Hematopoietic multipotent progenitor cell treated with erythropoietin and hydrocortisone succinate and interleukin-3 and kit ligand, for 15 days (in vitro differentiated cells): ENCODE results near the gene LRPAP1.
"Not testable (repeated sequence)": the region's sequence is repeated elsewhere in the genome, so short reads cannot be mapped to it uniquely, and the experiment has no call there.

Experiments used
- DNase-seq: peaks from one replicate; pipeline ENCODE4 v3.0.0-alpha.2; 2015; ENCODE audit warnings: low spot score

LRPAP1 gene

GRCh38 chr4:3560465-3560864 lies 28.2 kb upstream of the LRPAP1 start:
- DNase-seq = not testable (repeated sequence)

DNA sequence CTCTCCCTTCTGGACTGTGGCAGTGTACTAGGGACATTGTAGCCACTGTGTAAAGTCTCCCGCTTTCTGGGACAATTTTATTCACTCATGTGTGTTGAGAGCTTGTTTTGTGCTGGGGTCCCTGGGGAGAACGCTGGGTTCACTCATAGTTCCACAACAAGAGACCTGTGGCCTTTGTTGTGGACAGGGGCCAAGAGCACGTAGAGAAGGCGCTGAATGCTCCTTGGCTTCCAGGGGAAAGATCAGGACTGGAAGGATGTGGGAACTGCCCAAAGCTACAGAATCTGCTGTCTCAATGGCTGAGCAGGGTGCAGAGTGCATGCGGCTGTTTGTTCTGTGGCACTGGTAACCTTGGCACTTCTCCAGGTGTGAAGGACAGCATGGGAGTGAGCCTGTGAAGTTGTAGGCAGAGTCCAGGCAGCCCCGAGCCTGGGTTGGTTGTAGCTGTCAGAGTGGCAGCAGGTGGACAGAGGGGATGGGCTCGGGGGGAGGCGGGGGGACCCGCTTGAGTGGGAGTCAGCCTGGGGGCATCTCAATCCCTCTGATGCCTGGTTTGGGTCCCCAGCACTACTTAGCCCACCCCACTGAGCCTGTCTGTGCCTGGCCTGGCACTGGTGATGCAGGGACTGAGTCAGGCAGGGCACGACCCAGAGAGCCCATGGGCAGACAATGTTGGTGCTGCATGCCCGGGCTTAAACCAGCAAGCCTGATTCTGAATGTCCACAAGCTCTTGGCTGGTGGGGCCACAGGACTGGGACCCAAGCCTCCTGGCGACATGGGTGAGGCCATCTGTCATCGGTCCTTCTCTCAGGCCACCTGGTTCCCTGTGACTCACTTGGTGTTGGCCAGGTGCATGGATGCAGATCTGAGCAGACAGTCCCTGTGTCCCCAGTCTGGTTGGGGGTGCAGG lies 27.4 kb upstream of the LRPAP1 start:
- not testable (repeated sequence) for DNase-seq

DNA sequence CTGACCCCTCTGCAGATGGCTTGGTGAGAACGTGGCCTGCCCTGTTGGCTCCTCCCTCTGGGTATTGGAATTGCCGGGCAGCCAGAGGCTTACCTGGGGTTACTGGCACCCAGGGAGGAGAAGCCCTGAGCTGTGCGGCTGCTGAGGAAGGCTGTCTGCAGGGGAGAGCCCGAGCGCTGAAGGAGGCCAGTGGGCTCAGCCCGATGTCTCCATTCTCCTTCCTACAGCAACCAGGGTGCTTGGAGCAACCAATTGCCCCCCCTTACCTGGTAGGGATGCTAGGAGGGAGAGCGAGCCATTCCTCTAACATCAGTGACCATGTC lies 26.3 kb upstream of the LRPAP1 start:
- not testable (repeated sequence) for DNase-seq

DNA sequence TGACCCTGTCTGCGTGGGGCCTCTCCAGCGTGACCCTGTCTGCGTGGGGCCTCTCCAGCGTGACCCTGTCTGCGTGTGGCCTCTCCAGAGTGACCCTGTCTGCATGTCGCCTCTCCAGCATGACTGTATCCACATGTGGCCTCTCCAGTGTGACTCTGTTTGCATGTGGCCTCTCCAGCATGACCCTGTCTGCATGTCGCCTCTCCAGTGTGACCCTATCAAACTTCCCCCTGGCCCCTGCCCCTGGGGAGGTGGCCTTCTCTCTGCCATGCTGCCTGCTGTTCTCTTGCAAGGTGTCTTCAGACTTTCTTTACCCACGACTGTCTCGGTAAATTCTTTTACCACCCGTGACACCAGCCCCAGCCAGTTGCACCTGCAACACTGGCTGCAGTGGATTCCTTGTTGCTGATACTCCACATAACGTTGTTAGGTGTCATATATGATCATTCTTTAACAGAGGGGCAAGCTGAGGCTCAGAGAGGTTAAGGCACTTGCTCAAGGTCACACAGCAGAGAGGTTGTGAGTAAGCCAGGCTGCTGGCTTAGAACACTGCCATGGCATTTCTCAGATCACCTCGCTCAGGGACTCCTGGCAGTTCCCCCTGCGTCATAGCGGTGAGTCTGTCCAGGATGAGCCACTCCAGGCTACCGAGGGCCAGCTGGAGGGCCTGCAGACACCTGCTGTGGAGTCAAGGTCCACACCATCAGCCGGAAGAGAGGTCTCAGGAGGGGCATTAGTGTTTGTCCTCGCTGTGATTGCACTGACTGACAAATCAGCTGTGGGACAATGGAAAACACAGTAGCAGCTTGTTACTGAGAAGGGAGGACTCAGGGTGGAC lies 25.7 kb upstream of the LRPAP1 start:
- DNase-seq = not testable (repeated sequence)

DNA sequence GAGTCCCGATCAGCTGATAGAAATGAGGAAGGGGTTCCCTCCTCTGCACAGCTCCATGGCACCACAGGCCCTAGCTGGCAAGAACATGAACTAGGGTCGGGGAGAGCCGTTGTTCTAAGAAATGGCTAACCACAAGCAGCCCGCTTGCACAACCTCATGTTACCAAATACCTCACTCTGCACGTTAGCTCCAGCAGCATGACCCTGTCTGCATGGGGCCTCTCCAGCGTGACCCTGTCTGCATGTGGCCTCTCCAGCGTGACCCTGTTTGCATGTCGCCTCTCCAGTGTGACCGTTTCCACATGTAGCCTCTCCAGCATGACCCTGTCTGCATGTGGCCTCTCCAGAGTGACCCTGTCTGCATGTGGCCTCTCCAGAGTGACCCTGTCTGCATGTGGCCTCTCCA lies 24.9 kb upstream of the LRPAP1 start:
- not testable (repeated sequence) for DNase-seq

GRCh38 chr4:3556244-3556867 lies 24.1 kb upstream of the LRPAP1 start:
- not testable (repeated sequence) for DNase-seq

DNA sequence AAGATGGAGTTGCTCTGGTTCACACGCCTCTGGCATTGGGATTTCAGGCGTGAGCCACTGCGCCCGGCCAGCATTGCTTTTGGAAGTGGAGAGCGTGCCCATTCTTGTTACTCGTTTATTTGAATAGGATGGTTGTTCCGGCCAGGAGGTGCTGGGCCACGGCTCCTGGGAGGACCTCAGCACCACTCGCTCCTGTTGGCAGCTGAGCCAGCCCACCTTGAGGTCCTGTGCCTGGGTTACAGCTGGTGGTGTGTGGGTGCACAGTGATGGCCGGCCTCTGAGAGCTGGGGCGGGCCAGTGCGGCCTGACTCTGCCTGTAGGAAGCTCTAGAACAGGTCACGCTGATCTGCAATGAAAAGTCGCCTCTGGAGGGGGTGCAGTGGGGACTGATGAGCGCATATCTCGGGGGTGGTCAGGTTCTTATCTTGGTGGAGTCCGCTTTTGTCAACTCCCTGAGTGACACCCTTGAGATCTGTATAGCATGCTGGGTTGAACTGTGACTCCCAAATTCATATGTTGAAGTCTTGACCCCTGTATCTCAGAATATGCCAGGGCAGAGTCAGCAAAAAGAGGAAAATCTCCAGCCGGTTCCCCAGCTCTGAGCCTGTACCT lies 23.3 kb upstream of the LRPAP1 start:
- not testable (repeated sequence) for DNase-seq

DNA sequence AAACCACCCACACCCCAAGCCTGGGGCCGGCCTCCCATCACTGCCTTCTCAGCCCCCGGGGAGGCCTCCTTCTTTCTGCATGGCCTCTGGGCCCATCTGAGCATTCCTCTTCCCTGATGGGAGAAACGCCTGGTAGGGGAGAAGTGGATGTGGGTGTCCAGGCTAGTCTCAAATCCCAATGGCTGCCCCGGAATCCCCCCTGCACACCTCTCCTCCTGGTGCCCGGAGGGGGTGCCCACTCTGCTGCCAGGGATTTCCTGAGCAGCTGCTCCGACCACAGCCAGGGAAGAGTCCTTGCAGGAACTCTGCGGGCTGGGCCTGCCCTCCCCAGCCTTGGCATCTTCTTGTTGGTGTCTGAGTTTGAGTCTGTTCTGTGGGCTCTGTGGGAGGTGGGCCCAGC lies 19.1 kb upstream of the LRPAP1 start:
- DNase-seq = not testable (repeated sequence)

DNA sequence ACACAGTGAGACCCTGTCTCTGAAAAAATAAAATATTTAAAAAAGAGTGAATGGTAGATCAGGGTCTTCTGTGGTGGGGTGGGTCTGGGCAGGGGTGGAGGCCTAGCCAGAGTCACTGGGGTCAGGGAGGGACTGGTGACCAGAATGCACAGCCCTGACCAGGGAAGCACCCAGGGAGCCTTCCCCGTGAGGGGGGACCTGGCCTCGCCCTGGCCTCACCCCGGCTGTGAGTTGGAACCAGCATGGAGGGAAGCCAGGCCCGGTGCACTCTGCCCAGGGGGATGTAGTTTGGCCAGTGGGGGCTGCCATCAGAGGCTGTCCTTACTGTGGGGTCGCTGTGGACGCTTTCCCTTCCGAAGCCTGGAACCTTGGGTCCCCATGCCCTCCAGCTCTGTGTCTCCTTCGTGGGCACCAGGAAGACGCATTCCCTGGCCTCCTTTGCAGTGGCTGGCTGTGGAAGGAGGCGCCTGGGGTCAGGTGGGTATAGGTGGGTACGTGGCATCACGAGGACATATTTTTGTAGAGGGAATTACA lies 18.6 kb upstream of the LRPAP1 start:
- not testable (repeated sequence) for DNase-seq

- DNase-seq = not testable (repeated sequence)
Observed at GRCh38 chr4:3550041-3550440, 17.8 kb upstream of the LRPAP1 start.

DNA sequence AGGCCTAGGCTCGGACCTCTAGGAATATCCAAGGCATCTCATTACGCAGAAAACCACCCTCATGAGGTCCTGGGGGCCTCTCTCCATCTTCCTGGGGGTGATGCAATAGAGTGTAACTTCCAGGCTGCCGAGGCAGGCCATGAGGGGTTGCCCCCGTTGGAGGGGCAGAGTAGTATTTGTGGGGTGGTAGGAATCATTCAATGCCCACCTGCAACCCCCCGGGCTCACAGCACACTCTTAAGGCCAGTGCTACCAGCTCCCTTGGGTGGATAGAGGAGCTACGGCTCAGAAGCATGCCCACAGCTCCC lies 17.4 kb upstream of the LRPAP1 start:
- not testable (repeated sequence) for DNase-seq

DNA sequence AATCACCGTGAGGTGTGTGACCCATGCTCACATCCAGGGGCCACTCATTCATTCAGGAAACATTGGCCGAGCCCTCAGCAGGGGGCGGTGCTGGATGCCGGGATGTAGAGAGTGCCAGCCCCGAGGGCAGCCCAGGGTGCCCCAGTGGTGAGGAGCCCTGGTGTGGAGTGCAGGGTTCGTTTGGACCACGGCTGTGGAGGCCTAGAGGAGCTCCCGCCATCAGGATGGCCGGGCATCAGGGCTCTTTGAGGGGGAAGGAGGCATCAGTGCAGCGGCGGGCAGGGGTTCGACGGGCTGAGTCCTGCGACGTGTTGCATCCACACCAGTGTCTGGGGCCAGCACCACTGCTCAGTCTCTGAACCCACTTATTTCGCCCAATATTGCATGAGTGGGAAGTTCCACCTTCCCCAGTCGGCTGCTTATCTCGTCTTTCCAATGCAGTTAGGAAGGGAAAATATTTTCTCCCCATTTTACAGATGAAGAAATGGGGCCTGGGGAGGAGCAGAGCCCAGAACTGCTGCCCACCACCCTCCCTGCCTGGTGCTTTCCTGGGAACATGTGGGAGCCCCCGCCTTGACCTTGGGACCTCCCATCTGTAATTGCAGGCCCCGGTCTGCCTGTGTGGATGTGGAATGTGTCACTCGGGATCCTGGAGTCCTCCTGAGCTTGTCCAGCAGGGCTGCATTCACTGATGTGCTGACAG lies 16.9 kb upstream of the LRPAP1 start:
- not testable (repeated sequence) for DNase-seq

DNA sequence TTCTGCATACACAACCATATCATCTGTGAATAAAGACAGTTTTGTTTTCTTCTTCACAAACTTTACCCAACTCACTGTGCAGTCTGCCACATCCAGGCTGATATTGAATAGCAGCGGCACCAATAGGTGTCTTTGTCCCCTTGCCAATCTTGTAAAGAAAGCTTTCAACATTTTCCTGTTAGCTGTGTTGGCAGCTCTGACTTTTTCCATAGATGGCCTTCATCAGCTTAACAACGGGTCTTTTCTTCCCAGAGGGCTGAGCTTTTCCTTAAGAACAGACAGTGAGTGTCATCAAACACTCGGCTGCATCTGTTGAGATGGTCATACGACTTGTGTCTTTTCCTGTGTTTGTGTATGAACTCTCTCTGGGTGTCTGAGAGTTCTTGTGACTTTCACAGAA lies 14.5 kb upstream of the LRPAP1 start:
- not testable (repeated sequence) for DNase-seq

- not testable (repeated sequence) for DNase-seq
Observed at GRCh38 chr4:3545351-3545750, 13.1 kb upstream of the LRPAP1 start.

- not testable (repeated sequence) for DNase-seq
Observed at GRCh38 chr4:3544259-3545025, 12.2 kb upstream of the LRPAP1 start.

DNA sequence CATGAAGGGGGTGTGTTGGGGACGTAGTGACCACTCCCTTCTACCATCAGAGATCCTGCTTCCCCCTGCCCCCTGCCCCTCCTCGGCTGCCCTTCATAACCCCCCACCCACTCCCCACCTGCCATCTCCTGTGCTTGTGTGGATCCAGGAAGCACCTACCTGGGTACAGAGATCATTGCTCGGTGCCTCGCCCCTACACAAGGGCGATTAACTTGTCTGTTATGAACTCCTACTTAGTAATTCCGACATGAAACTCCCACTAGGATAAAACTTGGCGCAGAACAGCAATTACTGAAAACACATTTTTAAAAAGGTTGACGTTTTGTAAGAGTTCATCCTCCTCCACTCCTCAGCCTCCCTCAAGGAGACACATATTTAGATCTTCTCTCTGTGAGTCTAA lies 11.2 kb upstream of the LRPAP1 start:
- not testable (repeated sequence) for DNase-seq

- DNase-seq = not testable (repeated sequence)
Observed at GRCh38 chr4:3538906-3539305, 6.7 kb upstream of the LRPAP1 start.

GRCh38 chr4:3535812-3536211 lies 3.6 kb upstream of the LRPAP1 start:
- not testable (repeated sequence) for DNase-seq

GRCh38 chr4:3533423-3533820 lies 1.2 kb upstream of the LRPAP1 start:
- no peak for DNase-seq

- DNase-seq = no peak
Observed at GRCh38 chr4:3532751-3533422, 665 bp upstream of the LRPAP1 start.
